Activated naive CD8-positive, alpha-beta T cell treated with anti-CD3 and anti-CD28 coated beads, Interleukin-2, amount 10 ng/mL, durations not matched to agents 7 days and 5 days (primary cell): ENCODE data around the gene SNRNP35. TPM values are rescaled to one million over a fixed set of nuclear protein-coding genes. Genes with fewer than 3 reads are reported as not detected.
"Not testable (repeated sequence)": the region's sequence is repeated elsewhere in the genome, so short reads cannot be mapped to it uniquely, and the experiment has no call there.

Experiments used
- ATAC-seq: fragments of 150-1000 bp; cut with Tn5 transposase; one replicate; pipeline ENCODE4 v1.10.0; 2021; ENCODE audit warnings: low read depth, moderate library complexity
- POLR2A ChIA-PET: fragments of 350-600 bp; sonication (Branson Sonifier 250); formaldehyde crosslinking; loops from one replicate; lab custom pipeline; 2021; ENCODE audit warnings: antibody characterized with exemption; lab: Charles Lee
- DNase-seq: peaks from one replicate; pipeline ENCODE4 v3.0.0; 2021
- H3K27ac Mint-ChIP-seq: one replicate; pipeline ENCODE4 v1.8.0; 2022; ENCODE audit warnings: mild to moderate bottlenecking, mixed read lengths
- H3K27me3 Mint-ChIP-seq: one replicate; pipeline ENCODE4 v1.8.0; 2022; ENCODE audit warnings: mild to moderate bottlenecking, moderate library complexity, mixed read lengths
- H3K36me3 Mint-ChIP-seq: one replicate; pipeline ENCODE4 v1.8.0; 2021; ENCODE audit warnings: mild to moderate bottlenecking, mixed read lengths
- H3K4me1 Mint-ChIP-seq: one replicate; pipeline ENCODE4 v1.8.0; 2021; ENCODE audit warnings: mixed read lengths
- H3K4me3 Mint-ChIP-seq: one replicate; pipeline ENCODE4 v1.8.0; 2022; ENCODE audit warnings: mild to moderate bottlenecking, moderate library complexity, mixed read lengths
- H3K9me3 Mint-ChIP-seq: one replicate; pipeline ENCODE4 v1.8.0; 2021; ENCODE audit warnings: mixed read lengths
- total RNA-seq, 2 experiments: library from RNA; stranded (reverse); gene quantifications; one replicate each; pipeline ENCODE4 v1.2.3, GENCODE V29; 2021

SNRNP35 gene
- total RNA-seq, 2 experiments from 2014 or later = 32.3 to 33.9 TPM

DNA sequence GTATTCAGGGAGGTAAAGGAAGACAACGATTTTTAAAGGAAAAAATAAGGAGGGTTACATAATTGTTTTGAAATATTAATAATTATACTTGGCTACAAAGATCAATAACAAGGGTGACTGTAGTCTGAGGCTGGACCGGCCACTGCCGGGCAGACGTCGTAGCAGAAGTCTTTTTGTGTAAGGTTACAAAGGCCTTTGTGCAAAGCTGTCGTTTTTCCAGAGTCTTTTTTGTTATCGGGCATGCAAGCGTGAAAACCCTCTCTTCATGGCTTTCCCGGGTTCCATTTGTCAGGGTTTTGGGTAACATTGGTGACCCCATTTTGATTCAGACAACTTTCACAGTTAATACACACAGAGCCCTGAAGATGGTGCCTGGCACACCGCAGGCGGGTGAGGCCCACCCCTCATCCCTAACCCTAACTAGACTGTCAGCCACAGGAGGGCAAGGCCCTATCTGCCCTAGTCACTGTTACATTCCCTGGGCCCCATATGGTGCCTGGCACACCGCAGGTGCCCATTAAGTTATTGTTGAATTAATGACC lies 44.3 kb downstream of the SNRNP35 start:
- Mint-ChIP-seq H3K36me3 (peaks cover 2% of the 10 kb centered on the region), H3K27ac (no peak overlapping the region), H3K4me1 (peaks cover 4% of the 10 kb centered on the region), H3K9me3 (no peaks in the 10 kb centered on the region), H3K27me3 (no peaks in the 10 kb centered on the region), H3K4me3 (no peak overlapping the region)
- POLR2A ChIA-PET = no interaction called here
- DNase-seq (no peak), ATAC-seq (no peak)

DNA sequence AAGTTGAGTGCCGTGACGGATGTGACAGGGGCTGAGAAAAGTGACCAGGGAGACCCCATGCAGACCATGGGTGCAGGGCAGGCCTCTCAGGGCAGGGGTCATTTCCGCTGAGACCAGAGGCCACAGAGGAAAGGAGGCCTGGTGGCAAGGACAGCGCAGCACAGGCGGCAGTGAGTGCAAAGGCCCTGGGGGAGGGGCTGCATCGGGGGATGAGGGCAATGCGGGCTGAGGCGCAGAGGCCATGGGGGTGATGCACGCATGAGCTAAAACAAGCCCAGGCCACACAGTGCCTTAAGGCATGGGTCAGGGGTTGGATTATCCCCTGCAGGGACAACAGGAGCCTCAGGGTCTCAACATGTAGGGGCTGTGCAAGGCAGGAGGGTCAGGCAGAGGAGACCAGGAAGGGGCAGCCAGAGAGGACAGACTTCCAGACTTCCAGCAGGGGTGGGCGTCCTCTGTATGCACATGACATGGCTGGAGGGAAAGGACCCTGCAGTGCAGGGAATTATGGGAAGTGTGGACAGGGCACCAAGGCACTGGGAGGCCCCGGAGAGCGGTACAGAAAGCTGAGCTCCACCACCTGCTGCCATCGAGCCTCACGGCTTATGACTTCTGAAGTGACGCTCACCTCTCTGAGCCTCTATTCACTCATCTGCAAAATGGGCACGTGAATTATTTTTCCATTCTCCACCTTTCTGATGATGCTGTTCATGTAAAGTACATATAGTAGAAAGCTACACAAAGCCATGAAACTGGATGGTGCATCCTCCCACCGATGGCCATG lies 48.3 kb downstream of the SNRNP35 start:
- H3K27ac Mint-ChIP-seq = no peak overlapping the region
- H3K4me1 Mint-ChIP-seq = peaks cover 2% of the 10 kb centered on the region
- H3K4me3 Mint-ChIP-seq = no peak overlapping the region
- H3K9me3 Mint-ChIP-seq = no peaks in the 10 kb centered on the region
- H3K27me3 Mint-ChIP-seq = no peaks in the 10 kb centered on the region
- POLR2A ChIA-PET = no interaction called here
- no peak for ATAC-seq
- H3K36me3 Mint-ChIP-seq = no peaks in the 10 kb centered on the region
- no peak for DNase-seq

DNA sequence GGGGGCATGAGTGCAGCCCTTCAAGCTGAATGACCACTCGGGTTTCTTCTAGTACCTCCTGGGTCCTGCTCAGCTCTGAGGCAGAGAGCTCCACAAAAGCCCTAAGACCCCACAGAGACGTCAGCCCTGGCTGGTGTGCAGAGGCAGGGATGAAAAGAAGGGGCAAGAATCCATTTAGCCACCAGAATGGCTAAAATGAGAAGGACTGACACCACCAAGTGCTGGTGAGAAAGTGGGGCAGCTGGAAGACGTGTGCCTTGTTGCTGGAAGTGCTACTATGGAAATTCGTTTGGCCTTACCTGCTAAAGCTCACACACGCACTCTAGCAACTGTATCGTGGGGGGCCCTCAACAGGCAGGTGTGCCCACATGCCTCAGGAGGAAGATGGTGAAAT lies 48.9 kb downstream of the SNRNP35 start:
- Mint-ChIP-seq H3K4me3 (no peak overlapping the region), H3K27ac (no peak overlapping the region), H3K27me3 (no peaks in the 10 kb centered on the region), H3K4me1 (peaks cover 2% of the 10 kb centered on the region), H3K36me3 (no peaks in the 10 kb centered on the region), H3K9me3 (no peaks in the 10 kb centered on the region)
- POLR2A ChIA-PET = no interaction called here
- DNase-seq (no peak), ATAC-seq (no peak)

DNA sequence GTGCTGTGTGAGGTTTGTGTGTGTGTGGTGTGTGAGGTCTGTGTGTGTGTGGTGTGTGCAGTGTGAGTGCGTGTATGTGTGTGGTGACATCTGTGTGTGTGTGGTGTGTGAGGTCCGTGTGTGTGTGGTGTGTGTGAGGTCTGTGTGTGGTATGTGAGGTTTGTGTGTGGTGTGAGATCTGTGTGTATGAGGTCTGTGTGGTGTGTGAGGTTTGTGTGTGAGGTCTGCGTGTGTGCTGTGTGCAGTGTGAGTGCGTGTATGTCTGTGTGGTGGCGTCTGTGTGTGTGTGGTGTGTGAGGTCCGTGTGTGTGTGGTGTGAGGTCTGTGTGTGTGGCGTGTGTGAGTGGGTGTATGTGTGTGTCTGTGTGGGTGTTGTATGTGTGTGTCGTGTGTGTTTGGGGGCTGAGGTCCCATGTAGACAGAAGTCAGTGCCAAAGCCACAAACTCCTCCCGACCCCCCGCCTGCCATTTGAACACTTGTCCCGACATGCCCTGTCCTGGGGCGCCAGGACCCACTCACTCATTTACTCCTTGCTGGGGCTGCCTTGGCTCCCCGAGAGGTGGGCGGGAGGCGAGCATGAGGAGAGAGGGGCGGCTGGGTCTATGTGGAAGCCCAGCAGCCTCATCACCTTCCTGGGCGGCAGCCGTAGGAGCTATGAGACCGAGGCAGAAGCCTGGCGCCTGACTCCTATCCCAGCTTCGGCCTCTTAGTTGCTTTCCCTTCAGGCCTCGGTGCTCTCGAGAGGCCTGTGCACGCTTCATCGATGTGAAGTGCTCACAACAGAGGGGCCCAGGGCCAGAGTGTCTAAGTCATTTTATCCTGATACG lies 55.1 kb downstream of the SNRNP35 start:
- Mint-ChIP-seq H3K27me3 (no peaks in the 10 kb centered on the region), H3K27ac (no peak overlapping the region), H3K4me3 (no peak overlapping the region), H3K36me3 (no peaks in the 10 kb centered on the region), H3K4me1 (peaks cover 2% of the 10 kb centered on the region), H3K9me3 (no peaks in the 10 kb centered on the region)
- ATAC-seq (no peak), DNase-seq (no peak)
- POLR2A ChIA-PET = no interaction called here

DNA sequence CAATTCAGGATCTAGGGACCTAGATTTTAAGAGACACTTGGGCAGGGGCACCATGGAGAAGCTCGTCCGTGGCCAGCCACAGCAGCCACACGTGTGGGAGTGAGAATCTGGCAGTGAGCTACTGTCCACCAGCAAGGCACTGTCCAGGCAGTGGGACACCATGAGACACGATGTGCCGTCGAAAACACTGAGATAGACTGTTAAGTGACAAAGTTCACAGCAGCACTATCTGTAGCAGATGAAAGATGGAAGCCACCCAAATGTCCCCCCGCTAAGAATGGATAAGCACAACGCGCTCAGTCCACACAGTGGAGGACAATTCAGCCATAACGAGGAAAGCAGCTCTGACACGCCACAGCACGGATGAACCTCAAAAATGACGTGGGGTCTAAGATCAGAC lies 55.9 kb downstream of the SNRNP35 start:
- Mint-ChIP-seq H3K36me3 (no peaks in the 10 kb centered on the region), H3K27me3 (no peaks in the 10 kb centered on the region), H3K4me1 (peaks cover 2% of the 10 kb centered on the region), H3K27ac (no peak overlapping the region), H3K4me3 (no peak overlapping the region), H3K9me3 (no peaks in the 10 kb centered on the region)
- no peak for DNase-seq
- no peak for ATAC-seq
- POLR2A ChIA-PET = no interaction called here

DNA sequence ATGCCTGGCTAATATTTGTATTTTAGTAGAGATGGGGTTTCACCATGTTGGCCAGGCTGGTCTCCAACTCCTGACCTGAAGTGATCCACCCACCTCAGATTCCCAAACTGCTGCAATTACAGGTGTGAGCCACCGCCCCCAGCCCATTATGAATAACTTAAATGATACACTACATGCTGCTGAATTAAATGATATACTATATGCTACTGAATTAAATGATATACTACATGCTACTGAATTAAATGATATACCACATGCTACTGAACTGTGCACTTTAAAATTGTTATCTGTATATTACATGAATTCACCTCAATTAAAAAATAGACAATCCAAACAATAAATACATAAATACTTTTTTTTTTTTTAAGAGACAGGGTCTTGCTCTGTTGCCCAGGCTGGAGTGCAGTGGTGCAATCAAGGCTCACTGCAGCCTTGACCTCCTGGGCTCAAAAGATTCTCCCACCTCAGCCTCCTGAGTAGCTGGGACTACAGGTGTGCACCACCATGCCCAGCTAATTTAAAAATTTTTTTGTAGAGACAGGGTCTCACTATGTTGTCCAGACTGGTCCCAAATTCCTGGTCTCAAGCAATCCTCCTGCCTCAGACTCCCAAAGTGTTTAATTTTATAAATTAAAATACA lies 56.8 kb downstream of the SNRNP35 start:
- not testable (repeated sequence) for H3K36me3 Mint-ChIP-seq, ATAC-seq, H3K4me1 Mint-ChIP-seq, H3K4me3 Mint-ChIP-seq, H3K9me3 Mint-ChIP-seq, H3K27ac Mint-ChIP-seq, H3K27me3 Mint-ChIP-seq, DNase-seq
- POLR2A ChIA-PET = interaction anchor here (0.6 kb wide), 1 partner anchor 540 kb away, joined by 3 read pairs; no protein-coding TSS in a partner anchor

DNA sequence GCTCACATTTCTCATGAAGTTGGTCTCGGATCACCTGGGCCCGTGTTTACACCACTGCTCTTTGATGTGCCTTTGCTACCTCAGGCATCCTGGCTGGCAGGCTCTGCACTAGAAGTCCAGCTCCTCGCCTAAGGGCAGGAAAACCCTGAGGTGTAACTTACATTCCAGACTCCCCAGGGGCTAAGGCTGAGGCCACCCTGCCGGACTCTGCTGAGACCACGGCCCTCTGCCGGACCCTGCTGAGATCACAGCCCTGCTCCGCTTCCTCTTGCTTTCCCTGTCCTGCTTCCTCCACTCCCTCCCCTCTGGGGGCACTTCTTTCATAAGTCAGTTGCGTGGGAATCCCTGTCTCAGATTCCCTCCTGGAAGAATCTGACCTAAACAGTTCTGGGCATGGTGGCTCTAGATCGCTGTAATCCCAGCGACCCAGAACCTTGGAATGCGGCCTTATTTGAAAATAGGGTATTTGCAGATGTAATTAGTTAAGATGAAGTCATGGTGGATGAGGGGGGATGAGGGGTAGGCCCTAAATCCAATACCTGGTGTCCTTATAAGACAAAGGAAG lies 58.4 kb downstream of the SNRNP35 start:
- DNase-seq = no peak
- Mint-ChIP-seq H3K4me1 (no peaks in the 10 kb centered on the region), H3K27ac (no peak overlapping the region), H3K4me3 (no peak overlapping the region), H3K36me3 (no peaks in the 10 kb centered on the region), H3K27me3 (no peaks in the 10 kb centered on the region), H3K9me3 (no peaks in the 10 kb centered on the region)
- ATAC-seq = no peak
- POLR2A ChIA-PET = interaction anchor here (0.6 kb wide), 1 partner anchor 84 kb away, joined by 3 read pairs; no protein-coding TSS in a partner anchor

Other genes with a start within 250 kb of the SNRNP35 start
- 100 to 1,000 TPM; 121 to 131 TPM for gene MPHOSPH9, start 225.0 kb upstream of the SNRNP35 start, total RNA-seq
- gene MTRFR, start 224.7 kb upstream of the SNRNP35 start, total RNA-seq = 10 to 100 TPM; 41.2 to 42.1 TPM
- 10 to 100 TPM; 31.7 to 32.3 TPM for gene CDK2AP1, start 186.3 kb upstream of the SNRNP35 start, total RNA-seq
- 10 to 100 TPM; 40.7 to 41.1 TPM for gene SBNO1, start 93.3 kb upstream of the SNRNP35 start, total RNA-seq
- gene KMT5A, start 74.0 kb upstream of the SNRNP35 start, total RNA-seq = 10 to 100 TPM; 64.5 to 69.4 TPM
- gene RILPL2, start 21.5 kb upstream of the SNRNP35 start, total RNA-seq = 1 to 10 TPM; 5.3 to 5.5 TPM
- gene RILPL1, start 75.6 kb downstream of the SNRNP35 start, total RNA-seq = 1 to 10 TPM; 2.2 to 2.9 TPM
- 100 to 1,000 TPM; 109 to 127 TPM for gene TMED2, start 126.4 kb downstream of the SNRNP35 start, total RNA-seq
- 10 to 100 TPM; 34.5 to 39.3 TPM for gene DDX55, start 144.0 kb downstream of the SNRNP35 start, total RNA-seq
- gene EIF2B1, start 175.5 kb downstream of the SNRNP35 start, total RNA-seq = 10 to 100 TPM; 56.8 to 62.8 TPM
- gene GTF2H3, start 175.7 kb downstream of the SNRNP35 start, total RNA-seq = 10 to 100 TPM; 35.8 to 36.7 TPM
- gene TCTN2, start 213.0 kb downstream of the SNRNP35 start, total RNA-seq = 1 to 10 TPM; 3.8 to 4.1 TPM